ENCODE data around the gene HYLS1.
"Not testable (repeated sequence)": the region's sequence is repeated elsewhere in the genome, so short reads cannot be mapped to it uniquely, and the experiment has no call there.

Gene HYLS1

GRCh38 chr11:125887373-125888324, at the start of gene HYLS1:
Gene HYLS1, plus strand, starts transcription at chr11:125887668. Its CDS starts 11,701 bp downstream, at chr11:125899369.
- DNase-seq = peak; percentile 92

- no peak for DNase-seq
Measured at GRCh38 chr11:125842321-125842948, 45.0 kb upstream of the HYLS1 start.

GRCh38 chr11:125846188-125846587, 41.3 kb upstream of the HYLS1 start:
- DNase-seq = no peak

- DNase-seq = not testable (repeated sequence)
Measured at GRCh38 chr11:125857670-125858069, 29.8 kb upstream of the HYLS1 start.

GRCh38 chr11:125862786-125863185, 24.7 kb upstream of the HYLS1 start:
- DNase-seq = not testable (repeated sequence)

GRCh38 chr11:125865354-125865753, 22.1 kb upstream of the HYLS1 start:
- DNase-seq = not testable (repeated sequence)

GRCh38 chr11:125869521-125869920, 17.9 kb upstream of the HYLS1 start:
- DNase-seq = no peak

GRCh38 chr11:125871391-125872137, 15.9 kb upstream of the HYLS1 start:
- peak; percentile 36 for DNase-seq

- DNase-seq = no peak
Measured at GRCh38 chr11:125872138-125872491, 15.4 kb upstream of the HYLS1 start.

GRCh38 chr11:125873881-125874555, 13.4 kb upstream of the HYLS1 start:
- peak; percentile 57 for DNase-seq

- DNase-seq = peak; percentile 78
Measured at GRCh38 chr11:125874556-125875124, 12.8 kb upstream of the HYLS1 start.

- no peak for DNase-seq
Measured at GRCh38 chr11:125881291-125881690, 6.2 kb upstream of the HYLS1 start.

- no peak for DNase-seq
Measured at GRCh38 chr11:125883375-125883774, 4.1 kb upstream of the HYLS1 start.

GRCh38 chr11:125886997-125887372, 483 bp upstream of the HYLS1 start:
- peak; percentile 41 for DNase-seq

GRCh38 chr11:125890447-125891100, 3.1 kb downstream of the HYLS1 start:
- DNase-seq = no peak

- DNase-seq = no peak
Measured at GRCh38 chr11:125892071-125892470, 4.6 kb downstream of the HYLS1 start.

- no peak for DNase-seq
Measured at GRCh38 chr11:125892994-125893393, 5.5 kb downstream of the HYLS1 start.

- no peak for DNase-seq
Measured at GRCh38 chr11:125901872-125902271, 14.4 kb downstream of the HYLS1 start.

- DNase-seq = no peak
Measured at GRCh38 chr11:125902277-125902926, 14.9 kb downstream of the HYLS1 start.

GRCh38 chr11:125902927-125903710, 15.7 kb downstream of the HYLS1 start, which contains the start of gene PUS3:
Gene PUS3, minus strand, starts transcription at chr11:125903206. Its CDS starts 6,922 bp downstream, at chr11:125896284.
- peak; percentile 93 for DNase-seq

Data from NCI-H146 (cell line).